ENCODE measurements around the gene DDX27.

DNA sequence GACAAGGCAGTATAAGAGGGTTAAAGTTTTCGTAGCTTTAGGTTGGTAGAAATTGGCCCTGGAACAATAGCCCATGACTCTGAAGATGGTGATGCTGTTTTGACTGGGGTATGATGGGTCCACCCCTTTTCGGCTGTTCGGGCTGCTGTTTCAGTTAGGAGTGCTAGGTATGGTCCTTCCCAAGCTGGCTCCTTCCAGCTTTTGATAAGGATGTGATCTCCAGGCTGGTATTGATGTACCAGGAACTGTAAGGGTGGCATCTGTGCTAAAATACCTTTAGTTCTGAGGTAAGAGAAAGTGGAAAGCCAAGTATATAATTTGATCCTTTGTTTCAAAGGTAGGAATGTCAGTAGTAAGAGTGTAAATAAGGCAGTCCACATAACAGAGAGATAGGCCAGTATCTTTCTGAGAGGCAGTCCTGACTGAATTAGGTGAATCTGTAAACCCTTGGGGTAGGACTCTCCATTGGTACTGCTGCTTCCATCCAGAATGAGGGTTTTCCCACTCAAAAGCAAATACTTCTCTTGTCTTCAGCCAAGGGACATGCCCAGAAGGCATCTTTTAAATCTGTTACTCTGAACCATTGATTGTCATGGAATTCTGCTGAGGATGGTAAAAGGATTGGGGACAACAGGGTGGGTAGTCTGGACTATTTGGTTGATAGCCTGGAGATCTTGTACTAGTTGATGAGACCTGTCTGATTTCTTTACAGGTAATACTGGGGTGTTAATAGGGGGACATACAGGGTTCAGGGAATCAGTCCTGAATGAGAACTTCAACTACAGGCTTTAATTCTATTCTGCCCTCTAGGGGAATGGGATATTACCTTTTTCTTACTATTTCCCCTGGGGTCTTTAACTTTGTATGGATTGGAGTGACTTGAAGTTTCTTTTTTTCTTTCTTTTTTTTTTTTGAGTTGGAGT is 64.7 kb downstream of the DDX27 start:
- TF ChIP-seq, protein P1, sequence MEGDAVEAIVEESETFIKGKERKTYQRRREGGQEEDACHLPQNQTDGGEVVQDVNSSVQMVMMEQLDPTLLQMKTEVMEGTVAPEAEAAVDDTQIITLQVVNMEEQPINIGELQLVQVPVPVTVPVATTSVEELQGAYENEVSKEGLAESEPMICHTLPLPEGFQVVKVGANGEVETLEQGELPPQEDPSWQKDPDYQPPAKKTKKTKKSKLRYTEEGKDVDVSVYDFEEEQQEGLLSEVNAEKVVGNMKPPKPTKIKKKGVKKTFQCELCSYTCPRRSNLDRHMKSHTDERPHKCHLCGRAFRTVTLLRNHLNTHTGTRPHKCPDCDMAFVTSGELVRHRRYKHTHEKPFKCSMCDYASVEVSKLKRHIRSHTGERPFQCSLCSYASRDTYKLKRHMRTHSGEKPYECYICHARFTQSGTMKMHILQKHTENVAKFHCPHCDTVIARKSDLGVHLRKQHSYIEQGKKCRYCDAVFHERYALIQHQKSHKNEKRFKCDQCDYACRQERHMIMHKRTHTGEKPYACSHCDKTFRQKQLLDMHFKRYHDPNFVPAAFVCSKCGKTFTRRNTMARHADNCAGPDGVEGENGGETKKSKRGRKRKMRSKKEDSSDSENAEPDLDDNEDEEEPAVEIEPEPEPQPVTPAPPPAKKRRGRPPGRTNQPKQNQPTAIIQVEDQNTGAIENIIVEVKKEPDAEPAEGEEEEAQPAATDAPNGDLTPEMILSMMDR (IDR thresholded peaks at IDR 0.05; ENCODE audit: low read depth, low read length, missing input control): no peak
- TF ChIP-seq RAD21 (IDR thresholded peaks at IDR 0.05) (no peak), FOXA2 (IDR thresholded peaks at IDR 0.05) (no peak), JUND (IDR thresholded peaks at IDR 0.05) (no peak), EGR1 (IDR thresholded peaks at IDR 0.05; ENCODE audit: low read depth in 2 of 2) (no peak), YY1 (IDR thresholded peaks at IDR 0.05) (no peak), HNF4G (IDR thresholded peaks at IDR 0.05) (no peak), TAF1 (conservative IDR thresholded peaks at IDR 0.05) (no peak), FOXA1 (IDR thresholded peaks at IDR 0.05) (no peak), GABPA (IDR thresholded peaks at IDR 0.05 in 1 of 2, conservative IDR thresholded peaks at IDR 0.05 in 1 of 2) (no peak)
- TF ChIP-seq, protein P2, sequence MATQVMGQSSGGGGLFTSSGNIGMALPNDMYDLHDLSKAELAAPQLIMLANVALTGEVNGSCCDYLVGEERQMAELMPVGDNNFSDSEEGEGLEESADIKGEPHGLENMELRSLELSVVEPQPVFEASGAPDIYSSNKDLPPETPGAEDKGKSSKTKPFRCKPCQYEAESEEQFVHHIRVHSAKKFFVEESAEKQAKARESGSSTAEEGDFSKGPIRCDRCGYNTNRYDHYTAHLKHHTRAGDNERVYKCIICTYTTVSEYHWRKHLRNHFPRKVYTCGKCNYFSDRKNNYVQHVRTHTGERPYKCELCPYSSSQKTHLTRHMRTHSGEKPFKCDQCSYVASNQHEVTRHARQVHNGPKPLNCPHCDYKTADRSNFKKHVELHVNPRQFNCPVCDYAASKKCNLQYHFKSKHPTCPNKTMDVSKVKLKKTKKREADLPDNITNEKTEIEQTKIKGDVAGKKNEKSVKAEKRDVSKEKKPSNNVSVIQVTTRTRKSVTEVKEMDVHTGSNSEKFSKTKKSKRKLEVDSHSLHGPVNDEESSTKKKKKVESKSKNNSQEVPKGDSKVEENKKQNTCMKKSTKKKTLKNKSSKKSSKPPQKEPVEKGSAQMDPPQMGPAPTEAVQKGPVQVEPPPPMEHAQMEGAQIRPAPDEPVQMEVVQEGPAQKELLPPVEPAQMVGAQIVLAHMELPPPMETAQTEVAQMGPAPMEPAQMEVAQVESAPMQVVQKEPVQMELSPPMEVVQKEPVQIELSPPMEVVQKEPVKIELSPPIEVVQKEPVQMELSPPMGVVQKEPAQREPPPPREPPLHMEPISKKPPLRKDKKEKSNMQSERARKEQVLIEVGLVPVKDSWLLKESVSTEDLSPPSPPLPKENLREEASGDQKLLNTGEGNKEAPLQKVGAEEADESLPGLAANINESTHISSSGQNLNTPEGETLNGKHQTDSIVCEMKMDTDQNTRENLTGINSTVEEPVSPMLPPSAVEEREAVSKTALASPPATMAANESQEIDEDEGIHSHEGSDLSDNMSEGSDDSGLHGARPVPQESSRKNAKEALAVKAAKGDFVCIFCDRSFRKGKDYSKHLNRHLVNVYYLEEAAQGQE (IDR thresholded peaks at IDR 0.05): no peak
- TF ChIP-seq, protein P3, sequence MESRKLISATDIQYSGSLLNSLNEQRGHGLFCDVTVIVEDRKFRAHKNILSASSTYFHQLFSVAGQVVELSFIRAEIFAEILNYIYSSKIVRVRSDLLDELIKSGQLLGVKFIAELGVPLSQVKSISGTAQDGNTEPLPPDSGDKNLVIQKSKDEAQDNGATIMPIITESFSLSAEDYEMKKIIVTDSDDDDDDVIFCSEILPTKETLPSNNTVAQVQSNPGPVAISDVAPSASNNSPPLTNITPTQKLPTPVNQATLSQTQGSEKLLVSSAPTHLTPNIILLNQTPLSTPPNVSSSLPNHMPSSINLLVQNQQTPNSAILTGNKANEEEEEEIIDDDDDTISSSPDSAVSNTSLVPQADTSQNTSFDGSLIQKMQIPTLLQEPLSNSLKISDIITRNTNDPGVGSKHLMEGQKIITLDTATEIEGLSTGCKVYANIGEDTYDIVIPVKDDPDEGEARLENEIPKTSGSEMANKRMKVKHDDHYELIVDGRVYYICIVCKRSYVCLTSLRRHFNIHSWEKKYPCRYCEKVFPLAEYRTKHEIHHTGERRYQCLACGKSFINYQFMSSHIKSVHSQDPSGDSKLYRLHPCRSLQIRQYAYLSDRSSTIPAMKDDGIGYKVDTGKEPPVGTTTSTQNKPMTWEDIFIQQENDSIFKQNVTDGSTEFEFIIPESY (IDR thresholded peaks at IDR 0.05): no peak
- TF ChIP-seq, protein P4, sequence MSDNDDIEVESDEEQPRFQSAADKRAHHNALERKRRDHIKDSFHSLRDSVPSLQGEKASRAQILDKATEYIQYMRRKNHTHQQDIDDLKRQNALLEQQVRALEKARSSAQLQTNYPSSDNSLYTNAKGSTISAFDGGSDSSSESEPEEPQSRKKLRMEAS (IDR thresholded peaks at IDR 0.05): no peak
